A549 (cell line): ENCODE measurements around the gene ABCA1. TPM values are rescaled to one million over a fixed set of nuclear protein-coding genes. Genes with fewer than 3 reads are reported as not detected.

Experiments
- ATAC-seq, 2 experiments: fragments of 200-7000 bp in 1 of 2; fragments of >200 bp in 1 of 2; cut with Nextera tagmentation in 1 of 2; cut with Tn5 transposase in 1 of 2; 3 replicates each; pipeline versions ENCODE4 v1.8.0 to v1.9.1; 2018 to 2020; ENCODE audit warnings: mild to moderate bottlenecking in 1 of 2, moderate library complexity in 1 of 2
- CTCF ChIA-PET: fragments of 300-600 bp; sonication (Branson Sonifier 250); formaldehyde crosslinking; extraction: SDS; loops from one replicate; lab custom pipeline; 2021; ENCODE audit warnings: antibody characterized with exemption, inconsistent platforms; lab: Yijun Ruan, JAX
- POLR2A ChIA-PET: fragments of 350-600 bp; formaldehyde crosslinking; extraction: SDS; loops from one replicate; lab custom pipeline; 2021; ENCODE audit warnings: antibody characterized with exemption, inconsistent platforms; lab: Yijun Ruan, JAX
- DNase-seq, 2 experiments: peaks; one replicate each; pipeline versions ENCODE4 v3.0.0 to v3.0.0-alpha.2; 2011 to 2016; ENCODE audit warnings: low read depth in 1 of 2, low spot score in 1 of 2
- FAIRE-seq: peaks from 2 replicates; lab custom pipeline; 2011; peaks lifted over from hg19 to GRCh38; lab: Jason Lieb, UNC
- H3K27ac ChIP-seq, 2 experiments: fragments of >200 bp; sonication (Bioruptor Twin); formaldehyde crosslinking; 3 replicates each; pipeline ENCODE4 v1.5.1; 2016 to 2017
- H3K4me1 ChIP-seq: fragments of >200 bp; sonication (Bioruptor Twin); formaldehyde crosslinking; 3 replicates; pipeline ENCODE4 v1.6.1; 2016
- H3K4me2 ChIP-seq: fragments of >200 bp; sonication (Bioruptor Twin); formaldehyde crosslinking; 3 replicates; pipeline ENCODE4 v1.6.1; 2016
- H3K4me3 ChIP-seq: fragments of >200 bp; sonication (Bioruptor Twin); formaldehyde crosslinking; 3 replicates; pipeline ENCODE4 v1.5.1; 2016
- H3K9me3 ChIP-seq: fragments of >200 bp; sonication (Bioruptor Twin); formaldehyde crosslinking; 3 replicates; pipeline ENCODE4 v1.6.1; 2016
- ATOH8 ChIP-seq: fragments of 250-450 bp; sonication (Bioruptor Pico); IDR thresholded peaks from 2 replicates; pipeline ENCODE4 v1.5.0; 2020; ENCODE audit warnings: low read depth, mild to moderate bottlenecking, moderate library complexity
- CEBPB ChIP-seq, 2 experiments: fragments of >200 bp in 1 of 2; sonication (Bioruptor Twin) in 1 of 2; formaldehyde crosslinking in 1 of 2; IDR thresholded peaks; 2 replicates each; pipeline ENCODE4 v1.6.1; 2012 to 2016
- CHD4 ChIP-seq: fragments of 200-600 bp; sonication (generic); IDR thresholded peaks from 2 replicates; pipeline ENCODE4 v1.6.1; 2016; ENCODE audit warnings: antibody characterized with exemption, mild to moderate bottlenecking, borderline replicate concordance
- EHMT2 ChIP-seq: fragments of 200-600 bp; sonication (generic); IDR thresholded peaks from 2 replicates; pipeline ENCODE4 v1.6.1; 2016; ENCODE audit warnings: antibody characterized with exemption, low read depth, mild to moderate bottlenecking, moderate library complexity
- EP300 ChIP-seq, 2 experiments: fragments of >200 bp; sonication (Bioruptor Twin); formaldehyde crosslinking; IDR thresholded peaks; 2 replicates in 1 of 2; 3 replicates in 1 of 2; pipeline ENCODE4 v1.6.1; 2016 to 2017
- ESRRA ChIP-seq: fragments of 150-350 bp; IDR thresholded peaks from 2 replicates; pipeline ENCODE4 v1.6.1; 2014; ENCODE audit warnings: mild to moderate bottlenecking, low read length, borderline replicate concordance
- FOSB ChIP-seq: fragments of 250-450 bp; sonication (Bioruptor Pico); IDR thresholded peaks from 2 replicates; pipeline ENCODE4 v1.5.0; 2020; ENCODE audit warnings: mild to moderate bottlenecking, moderate library complexity
- FOSL2 ChIP-seq, 2 experiments: fragments of 450-650 bp in 1 of 2; fragments of >200 bp in 1 of 2; sonication (Bioruptor Twin) in 1 of 2; formaldehyde crosslinking; IDR thresholded peaks; 2 replicates each; pipeline versions ENCODE4 v1.5.0 to v1.6.1; 2016 to 2020; ENCODE audit warnings: mild to moderate bottlenecking in 1 of 2, moderate library complexity in 1 of 2
- GATA3 ChIP-seq: IDR thresholded peaks from 2 replicates; pipeline ENCODE4 v1.6.1; 2012; ENCODE audit warnings: borderline replicate concordance
- HDAC2 ChIP-seq: fragments of 200-600 bp; sonication (generic); IDR thresholded peaks from 2 replicates; pipeline ENCODE4 v1.6.1; 2016
- HOXA7 ChIP-seq: fragments of 250-450 bp; sonication (Bioruptor Pico); IDR thresholded peaks from 2 replicates; pipeline ENCODE4 v1.5.0; 2020; ENCODE audit warnings: mild to moderate bottlenecking, moderate library complexity
- HOXB13 ChIP-seq: fragments of 250-450 bp; sonication (Bioruptor Pico); IDR thresholded peaks from 2 replicates; pipeline ENCODE4 v1.5.0; 2020; ENCODE audit warnings: low read depth, mild to moderate bottlenecking, moderate library complexity
- KDM1A ChIP-seq: fragments of 200-600 bp; sonication (generic); IDR thresholded peaks from 2 replicates; pipeline ENCODE4 v1.6.1; 2016; ENCODE audit warnings: low read depth, mild to moderate bottlenecking
- MAX ChIP-seq: IDR thresholded peaks from 2 replicates; pipeline ENCODE4 v1.6.1; 2012
- MYC ChIP-seq: IDR thresholded peaks from 2 replicates; pipeline ENCODE4 v1.6.1; 2012; ENCODE audit warnings: mild to moderate bottlenecking, inconsistent platforms, low read length, improper control_type of control experiment, borderline replicate concordance
- NFE2L2 ChIP-seq: fragments of 150-350 bp; conservative IDR thresholded peaks from 2 replicates; pipeline ENCODE4 v1.6.1; 2014; ENCODE audit warnings: low read length
- NR3C1 ChIP-seq: fragments of >200 bp; sonication (Bioruptor Twin); formaldehyde crosslinking; IDR thresholded peaks from 3 replicates; pipeline ENCODE4 v1.6.1; 2017
- PHF8 ChIP-seq: fragments of 200-600 bp; sonication (generic); IDR thresholded peaks from 2 replicates; pipeline ENCODE4 v1.6.1; 2016; ENCODE audit warnings: low read depth, mild to moderate bottlenecking, antibody characterized with exemption, moderate library complexity, borderline replicate concordance
- POLR2A ChIP-seq: IDR thresholded peaks from 2 replicates; pipeline ENCODE4 v1.6.1; 2012; ENCODE audit warnings: mild to moderate bottlenecking, low read length
- RNF2 ChIP-seq: fragments of 200-600 bp; sonication (generic); IDR thresholded peaks from 2 replicates; pipeline ENCODE4 v1.6.1; 2016; ENCODE audit warnings: low read depth, mild to moderate bottlenecking, antibody characterized with exemption, moderate library complexity, borderline replicate concordance
- SMC3 ChIP-seq: fragments of >200 bp; sonication (Bioruptor Twin); formaldehyde crosslinking; IDR thresholded peaks from 3 replicates; pipeline ENCODE4 v1.6.1; 2018; ENCODE audit warnings: inconsistent platforms
- TFCP2L1 ChIP-seq: fragments of 250-450 bp; sonication (Bioruptor Pico); IDR thresholded peaks from 2 replicates; pipeline ENCODE4 v1.5.0; 2021; ENCODE audit warnings: mild to moderate bottlenecking
- USF2 ChIP-seq: fragments of 450-650 bp; IDR thresholded peaks from 2 replicates; pipeline ENCODE4 v1.6.1; 2014; ENCODE audit warnings: antibody characterized with exemption
- ZC3H11A ChIP-seq: fragments of 450-650 bp; IDR thresholded peaks from 2 replicates; pipeline ENCODE4 v1.6.1; 2014; ENCODE audit warnings: antibody characterized with exemption, mild to moderate bottlenecking
- ZFP36 ChIP-seq: fragments of 450-650 bp; IDR thresholded peaks from 2 replicates; pipeline ENCODE4 v1.6.1; 2014; ENCODE audit warnings: borderline replicate concordance; ENCODE audit not compliant: partially characterized antibody
- WGBS: methylation state at CpG from one replicate; pipeline ENCODE4 v1.1.6; 2017; ENCODE audit errors: missing lambda C conversion rate; 5-methylcytosine and 5-hydroxymethylcytosine counted together
- polyA plus RNA-seq, 4 experiments: library from polyadenylated mRNA; depleted of rRNA in 3 of 4; stranded (reverse); fragments of >200 nt; fragmentation: RNase III in 1 of 4; extraction: RNeasy Plus Mini Kit Qiagen cat#74134 plus additional on column Dnase treatment in 1 of 4; gene quantifications; 2 replicates in 3 of 4; 3 replicates in 1 of 4; pipeline ENCODE4 v1.2.3, GENCODE V29; 2011 to 2017
- TF ChIP-seq, protein P1 (sequence below): IDR thresholded peaks from 2 replicates; pipeline ENCODE4 v1.6.1; 2012; ENCODE audit warnings: low read depth, borderline replicate concordance
- TF ChIP-seq, protein P2 (sequence below): fragments of 150-350 bp; IDR thresholded peaks from 2 replicates; pipeline ENCODE4 v1.6.1; 2014; ENCODE audit warnings: low read depth, mild to moderate bottlenecking, low read length

ABCA1 gene
- polyA plus RNA-seq, 2 of the 4 experiments (the other 2 are of a cell fraction) = 3.6 to 12.0 TPM

GRCh38 chr9:104903609-104904008 is 24.3 kb downstream of the ABCA1 start:
- FAIRE-seq = no peak
- POLR2A ChIA-PET = interaction anchor here (0.8 kb wide), 1 partner anchor 25 kb away, joined by 3 read pairs; the partner anchor contains the start of gene ABCA1
- H3K4me1 ChIP-seq = peaks cover 25% of the 10 kb centered on the region
- no peak overlapping the region for H3K4me3 ChIP-seq
- TF ChIP-seq KDM1A (no peak), HOXB13 (CRISPR knock-in tag) (no peak), FOSB (no peak), ZC3H11A (no peak), EP300 (IDR thresholded peaks at IDR 0.05) (no peak), HDAC2 (no peak), CHD4 (no peak), NFE2L2 (no peak), USF2 (no peak), CEBPB (IDR thresholded peaks at IDR 0.05) (no peak)
- TF ChIP-seq, protein P1, sequence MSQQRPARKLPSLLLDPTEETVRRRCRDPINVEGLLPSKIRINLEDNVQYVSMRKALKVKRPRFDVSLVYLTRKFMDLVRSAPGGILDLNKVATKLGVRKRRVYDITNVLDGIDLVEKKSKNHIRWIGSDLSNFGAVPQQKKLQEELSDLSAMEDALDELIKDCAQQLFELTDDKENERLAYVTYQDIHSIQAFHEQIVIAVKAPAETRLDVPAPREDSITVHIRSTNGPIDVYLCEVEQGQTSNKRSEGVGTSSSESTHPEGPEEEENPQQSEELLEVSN = no peak
- no peaks in the 10 kb centered on the region for H3K9me3 ChIP-seq
- WGBS = 87% methylated on average over 6 of the region's 8 CpGs
- ATAC-seq = no peak
- no peak overlapping the region for H3K4me2 ChIP-seq
- no peak for DNase-seq
- H3K27ac ChIP-seq = no peak overlapping the region
- CTCF ChIA-PET = interaction anchor here (1.2 to 1.7 kb wide), 3 partner anchors 24 to 40 kb away, joined by 5 to 6 read pairs (median 5); partner anchors contain the start of gene ABCA1

- ATAC-seq = no peak
- Histone ChIP-seq H3K4me1 (peaks cover 7% of the 10 kb centered on the region; the same call in 2 of the 3 replicates), H3K9me3 (no peaks in the 10 kb centered on the region)
- TF ChIP-seq EHMT2 = no peak
- no peak for TF ChIP-seq ATOH8
- TF ChIP-seq TFCP2L1 (CRISPR knock-in tag) = no peak
- no peak for TF ChIP-seq FOSL2 (IDR thresholded peaks at IDR 0.05)
- TF ChIP-seq FOSL2 (CRISPR knock-in tag; IDR thresholded peaks at IDR 0.05) = no peak
- TF ChIP-seq PHF8 = no peak
- no peak for TF ChIP-seq HOXA7 (CRISPR knock-in tag)
- no peak for TF ChIP-seq ZC3H11A
- TF ChIP-seq EP300 (IDR thresholded peaks at IDR 0.05) = no peak
- TF ChIP-seq KDM1A = no peak
- TF ChIP-seq MYC = no peak
- no peak for TF ChIP-seq ESRRA
- TF ChIP-seq NR3C1 = no peak
- TF ChIP-seq, all 56 proteins: peak for 0
- no peak for FAIRE-seq
- WGBS = 82% methylated on average over 2 of the region's 2 CpGs
- H3K4me2 ChIP-seq = no peak overlapping the region
- H3K27ac ChIP-seq = no peak overlapping the region
- no peak for DNase-seq
- no peak overlapping the region for H3K4me3 ChIP-seq
- POLR2A ChIA-PET = no interaction called here
- CTCF ChIA-PET = interaction anchor here (0.6 to 1.6 kb wide), 2 partner anchors 21 to 258 kb away, joined by 3 to 4 read pairs; no protein-coding TSS in a partner anchor
Observed at GRCh38 chr9:104900871-104901270, 27.1 kb downstream of the ABCA1 start.

- WGBS = 54% methylated on average over 3 of the region's 3 CpGs
- POLR2A ChIA-PET = no interaction called here
- Histone ChIP-seq H3K4me3 (no peak overlapping the region), H3K27ac (no peak overlapping the region), H3K9me3 (no peaks in the 10 kb centered on the region), H3K4me2 (no peak overlapping the region), H3K4me1 (peaks cover 1% of the 10 kb centered on the region; the same call in 1 of the 3 replicates)
- CTCF ChIA-PET = interaction anchor here (1.6 kb wide), 1 partner anchor 13 kb away, joined by 4 read pairs; no protein-coding TSS in a partner anchor
- no peak for FAIRE-seq
- no peak for ATAC-seq
- TF ChIP-seq RNF2 (no peak), MYC (no peak), KDM1A (no peak), ZFP36 (no peak), POLR2A (no peak), SMC3 (no peak), MAX (no peak), GATA3 (no peak)
- TF ChIP-seq, protein P2, sequence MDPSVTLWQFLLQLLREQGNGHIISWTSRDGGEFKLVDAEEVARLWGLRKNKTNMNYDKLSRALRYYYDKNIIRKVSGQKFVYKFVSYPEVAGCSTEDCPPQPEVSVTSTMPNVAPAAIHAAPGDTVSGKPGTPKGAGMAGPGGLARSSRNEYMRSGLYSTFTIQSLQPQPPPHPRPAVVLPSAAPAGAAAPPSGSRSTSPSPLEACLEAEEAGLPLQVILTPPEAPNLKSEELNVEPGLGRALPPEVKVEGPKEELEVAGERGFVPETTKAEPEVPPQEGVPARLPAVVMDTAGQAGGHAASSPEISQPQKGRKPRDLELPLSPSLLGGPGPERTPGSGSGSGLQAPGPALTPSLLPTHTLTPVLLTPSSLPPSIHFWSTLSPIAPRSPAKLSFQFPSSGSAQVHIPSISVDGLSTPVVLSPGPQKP = no peak
- DNase-seq = no peak
Observed at GRCh38 chr9:104900324-104900723, 27.6 kb downstream of the ABCA1 start.
